ENCODE measurements around the gene S100A12. TPM values are rescaled to one million over a fixed set of nuclear protein-coding genes. Genes with fewer than 3 reads are reported as not detected.
A peak's percentile ranks its signal among the peaks of the same experiment; 100 is the strongest.

Gene S100A12
- total RNA-seq, 1 donor: not detected

GRCh38 chr1:153360190-153360589 is 15.2 kb downstream of the S100A12 start:
- H3K27ac ChIP-seq (ENCODE audit: low read depth, low read length): no peak overlapping the region
- H3K27me3 ChIP-seq (ENCODE audit: insufficient read depth, low read length): no peaks in the 10 kb centered on the region
- H3K4me1 ChIP-seq (ENCODE audit: insufficient read depth, low read length): no peaks in the 10 kb centered on the region
- no peak overlapping the region for H3K4me2 ChIP-seq (ENCODE audit: insufficient read depth, low read length)
- H2AFZ ChIP-seq (ENCODE audit: low read length): no peak overlapping the region
- no peaks in the 10 kb centered on the region for H3K36me3 ChIP-seq (ENCODE audit: insufficient read depth, low read length)
- H3K79me2 ChIP-seq (ENCODE audit: insufficient read depth, low read length): no peaks in the 10 kb centered on the region
- H3K4me3 ChIP-seq (ENCODE audit: insufficient read depth, low read length): no peak overlapping the region
- H3K9me3 ChIP-seq (ENCODE audit: low read depth, low read length): no peaks in the 10 kb centered on the region
- DNase-seq (ENCODE audit: insufficient read length, low spot score, missing footprints): no peak
- no peaks in the 10 kb centered on the region for H4K20me1 ChIP-seq (ENCODE audit: insufficient read depth, low read length)
- TF ChIP-seq CTCF (IDR thresholded peaks at IDR 0.05; ENCODE audit: extremely low read depth, low read depth, low read length): no peak

- H4K20me1 ChIP-seq (ENCODE audit: insufficient read depth, low read length): no peaks in the 10 kb centered on the region
- no peaks in the 10 kb centered on the region for H3K4me1 ChIP-seq (ENCODE audit: insufficient read depth, low read length)
- no peaks in the 10 kb centered on the region for H3K36me3 ChIP-seq (ENCODE audit: insufficient read depth, low read length)
- no peaks in the 10 kb centered on the region for H3K79me2 ChIP-seq (ENCODE audit: insufficient read depth, low read length)
- H3K4me2 ChIP-seq (ENCODE audit: insufficient read depth, low read length): no peak overlapping the region
- no peak for TF ChIP-seq CTCF (IDR thresholded peaks at IDR 0.05; ENCODE audit: extremely low read depth, low read depth, low read length)
- DNase-seq (ENCODE audit: insufficient read length, low spot score, missing footprints): no peak
- no peak overlapping the region for H3K4me3 ChIP-seq (ENCODE audit: insufficient read depth, low read length)
- H3K27me3 ChIP-seq (ENCODE audit: insufficient read depth, low read length): no peaks in the 10 kb centered on the region
- no peaks in the 10 kb centered on the region for H3K9me3 ChIP-seq (ENCODE audit: low read depth, low read length)
- H2AFZ ChIP-seq (ENCODE audit: low read length): no peak overlapping the region
- H3K27ac ChIP-seq (ENCODE audit: low read depth, low read length): no peak overlapping the region
Measured at GRCh38 chr1:153359241-153359640, 16.2 kb downstream of the S100A12 start.

GRCh38 chr1:153358691-153358975 is 16.8 kb downstream of the S100A12 start:
- no peaks in the 10 kb centered on the region for H3K79me2 ChIP-seq (ENCODE audit: insufficient read depth, low read length)
- H3K4me3 ChIP-seq (ENCODE audit: insufficient read depth, low read length): no peak overlapping the region
- H3K4me1 ChIP-seq (ENCODE audit: insufficient read depth, low read length): no peaks in the 10 kb centered on the region
- no peak overlapping the region for H3K27ac ChIP-seq (ENCODE audit: low read depth, low read length)
- DNase-seq (ENCODE audit: insufficient read length, low spot score, missing footprints): peak; percentile 72
- no peak overlapping the region for H2AFZ ChIP-seq (ENCODE audit: low read length)
- no peaks in the 10 kb centered on the region for H3K36me3 ChIP-seq (ENCODE audit: insufficient read depth, low read length)
- no peaks in the 10 kb centered on the region for H4K20me1 ChIP-seq (ENCODE audit: insufficient read depth, low read length)
- TF ChIP-seq CTCF (IDR thresholded peaks at IDR 0.05; ENCODE audit: extremely low read depth, low read depth, low read length): no peak
- H3K27me3 ChIP-seq (ENCODE audit: insufficient read depth, low read length): no peaks in the 10 kb centered on the region
- no peak overlapping the region for H3K4me2 ChIP-seq (ENCODE audit: insufficient read depth, low read length)
- H3K9me3 ChIP-seq (ENCODE audit: low read depth, low read length): no peaks in the 10 kb centered on the region

GRCh38 chr1:153357853-153358690 is 17.3 kb downstream of the S100A12 start, which contains the start of gene S100A9:
Gene S100A9 (plus strand): TSS chr1:153357854. CDS start chr1:153358284, 430 bp downstream.
- H3K27me3 ChIP-seq (ENCODE audit: insufficient read depth, low read length): no peaks in the 10 kb centered on the region
- peak; percentile 68 for DNase-seq (ENCODE audit: insufficient read length, low spot score, missing footprints)
- TF ChIP-seq CTCF (IDR thresholded peaks at IDR 0.05; ENCODE audit: extremely low read depth, low read depth, low read length): no peak

More at GRCh38 chr1:153357853-153358690, 17.3 kb downstream of the S100A12 start, which contains the start of gene S100A9:
- Histone ChIP-seq H2AFZ (ENCODE audit: low read length) (no peak within 1 kb of the TSS), H4K20me1 (ENCODE audit: insufficient read depth, low read length) (no peaks in the 10 kb centered on the region), H3K4me1 (ENCODE audit: insufficient read depth, low read length) (no peaks in the 10 kb centered on the region), H3K27ac (ENCODE audit: low read depth, low read length) (no peak within 1 kb of the TSS), H3K36me3 (ENCODE audit: insufficient read depth, low read length) (no peaks in the 10 kb centered on the region), H3K79me2 (ENCODE audit: insufficient read depth, low read length) (no peaks in the 10 kb centered on the region), H3K9me3 (ENCODE audit: low read depth, low read length) (no peaks in the 10 kb centered on the region), H3K4me2 (ENCODE audit: insufficient read depth, low read length) (no peak within 1 kb of the TSS), H3K4me3 (ENCODE audit: insufficient read depth, low read length) (no peak within 1 kb of the TSS)

All from osteoblast (primary cell).